Measurements from ENCODE around the gene ERC2.

DNA sequence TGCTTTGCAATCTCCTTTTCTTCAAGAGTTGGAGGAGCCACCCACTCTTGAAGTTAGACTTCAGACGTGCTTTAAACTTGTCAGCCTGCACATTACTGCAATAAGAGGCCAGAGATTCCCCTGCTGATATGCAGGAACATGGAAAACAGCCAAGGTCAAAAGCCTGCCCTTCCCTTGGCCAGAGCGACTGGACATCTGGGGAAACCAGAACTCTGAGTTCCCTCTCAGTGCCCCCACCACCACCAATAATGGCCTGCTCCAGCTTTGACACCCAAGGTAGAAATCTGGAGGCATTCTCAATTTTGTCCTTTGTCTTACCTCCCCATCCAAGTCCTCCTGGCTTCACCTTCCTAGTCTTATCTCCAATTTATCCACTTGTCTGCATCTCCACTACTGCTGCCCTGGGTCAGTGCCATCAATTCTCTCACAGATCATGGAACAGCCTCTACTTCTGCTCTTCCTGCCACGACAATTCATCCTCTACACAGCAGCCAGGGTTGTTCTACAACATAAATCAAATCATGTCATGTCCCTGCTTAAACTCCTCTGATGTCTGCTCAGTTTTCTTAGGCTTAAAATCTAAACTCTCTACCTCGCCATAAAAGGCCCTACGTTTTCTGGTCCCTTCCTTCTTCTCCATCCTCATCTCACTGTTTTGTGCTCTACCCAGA, 789.6 kb downstream of the ERC2 start:
- TF ChIP-seq, protein P1, sequence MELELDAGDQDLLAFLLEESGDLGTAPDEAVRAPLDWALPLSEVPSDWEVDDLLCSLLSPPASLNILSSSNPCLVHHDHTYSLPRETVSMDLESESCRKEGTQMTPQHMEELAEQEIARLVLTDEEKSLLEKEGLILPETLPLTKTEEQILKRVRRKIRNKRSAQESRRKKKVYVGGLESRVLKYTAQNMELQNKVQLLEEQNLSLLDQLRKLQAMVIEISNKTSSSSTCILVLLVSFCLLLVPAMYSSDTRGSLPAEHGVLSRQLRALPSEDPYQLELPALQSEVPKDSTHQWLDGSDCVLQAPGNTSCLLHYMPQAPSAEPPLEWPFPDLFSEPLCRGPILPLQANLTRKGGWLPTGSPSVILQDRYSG (CRISPR knock-in tag; IDR thresholded peaks at IDR 0.05) = no peak
- TF ChIP-seq RBAK (CRISPR knock-in tag; IDR thresholded peaks at IDR 0.05) (no peak), KDM6A (CRISPR knock-in tag; IDR thresholded peaks at IDR 0.05; ENCODE audit: low read depth) (no peak), ZNF24 (IDR thresholded peaks at IDR 0.05) (no peak), ELF4 (CRISPR knock-in tag; IDR thresholded peaks at IDR 0.05; ENCODE audit: borderline replicate concordance) (no peak), RBM22 (optimal IDR thresholded peaks at IDR 0.05; ENCODE audit: low read length) (no peak), SP1 (IDR thresholded peaks at IDR 0.05) (no peak), SP1 (CRISPR knock-in tag; IDR thresholded peaks at IDR 0.05) (no peak), ATF7 (IDR thresholded peaks at IDR 0.05) (no peak), ATF7 (CRISPR knock-in tag; IDR thresholded peaks at IDR 0.05) (no peak), EEA1 (CRISPR knock-in tag; IDR thresholded peaks at IDR 0.05; ENCODE audit: borderline replicate concordance) (no peak), TBX3 (IDR thresholded peaks at IDR 0.05; ENCODE audit: borderline replicate concordance) (no peak), MYC (CRISPR knock-in tag; IDR thresholded peaks at IDR 0.05; ENCODE audit: borderline replicate concordance) (no peak), NFIC (IDR thresholded peaks at IDR 0.05; ENCODE audit: low read length) (no peak), POLR2AphosphoS5 (IDR thresholded peaks at IDR 0.05; ENCODE audit: low read depth, low read length) (no peak)
- TF ChIP-seq, protein P2, sequence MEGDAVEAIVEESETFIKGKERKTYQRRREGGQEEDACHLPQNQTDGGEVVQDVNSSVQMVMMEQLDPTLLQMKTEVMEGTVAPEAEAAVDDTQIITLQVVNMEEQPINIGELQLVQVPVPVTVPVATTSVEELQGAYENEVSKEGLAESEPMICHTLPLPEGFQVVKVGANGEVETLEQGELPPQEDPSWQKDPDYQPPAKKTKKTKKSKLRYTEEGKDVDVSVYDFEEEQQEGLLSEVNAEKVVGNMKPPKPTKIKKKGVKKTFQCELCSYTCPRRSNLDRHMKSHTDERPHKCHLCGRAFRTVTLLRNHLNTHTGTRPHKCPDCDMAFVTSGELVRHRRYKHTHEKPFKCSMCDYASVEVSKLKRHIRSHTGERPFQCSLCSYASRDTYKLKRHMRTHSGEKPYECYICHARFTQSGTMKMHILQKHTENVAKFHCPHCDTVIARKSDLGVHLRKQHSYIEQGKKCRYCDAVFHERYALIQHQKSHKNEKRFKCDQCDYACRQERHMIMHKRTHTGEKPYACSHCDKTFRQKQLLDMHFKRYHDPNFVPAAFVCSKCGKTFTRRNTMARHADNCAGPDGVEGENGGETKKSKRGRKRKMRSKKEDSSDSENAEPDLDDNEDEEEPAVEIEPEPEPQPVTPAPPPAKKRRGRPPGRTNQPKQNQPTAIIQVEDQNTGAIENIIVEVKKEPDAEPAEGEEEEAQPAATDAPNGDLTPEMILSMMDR (CRISPR knock-in tag; IDR thresholded peaks at IDR 0.05) = no peak
